ENCODE data around the gene CKLF. TPM values are rescaled to one million over a fixed set of nuclear protein-coding genes. Genes with fewer than 3 reads are reported as not detected.

The CKLF gene
- total RNA-seq, 1 experiment from 2014 or later = 77.1 TPM

- H3K9me2 ChIP-seq (ENCODE audit: insufficient read depth) = no peaks in the 10 kb centered on the region
- H3F3A ChIP-seq (ENCODE audit: insufficient read depth, low read depth) = no peaks in the 10 kb centered on the region
- no peak for TF ChIP-seq CTCF (conservative IDR thresholded peaks at IDR 0.05)
- TF ChIP-seq EZH2 (IDR thresholded peaks at IDR 0.05; ENCODE audit: low read depth) = no peak
- intact Hi-C loops (cut with micrococcal nuclease; ENCODE audit: unreplicated experiment) = loop anchor here (5.0 kb wide), 1 partner anchor 101 kb away; no protein-coding TSS in a partner anchor
- DNase-seq = no peak
- no peaks in the 10 kb centered on the region for H3K36me3 ChIP-seq (ENCODE audit: low read depth)
- no peak overlapping the region for H3K27ac ChIP-seq
- BruUV-seq (replicated peaks) = no TSS peak
- no peaks in the 10 kb centered on the region for H4K20me1 ChIP-seq (ENCODE audit: insufficient read depth)
- no peaks in the 10 kb centered on the region for H3K9me3 ChIP-seq (ENCODE audit: insufficient read depth, low read depth)
- H3K4me3 ChIP-seq = no peak overlapping the region
- no peak overlapping the region for H3K4me2 ChIP-seq
- no peaks in the 10 kb centered on the region for H3K79me2 ChIP-seq (ENCODE audit: low read depth)
- CTCF ChIA-PET = no interaction called here
- no peak overlapping the region for H2AFZ ChIP-seq
- no peaks in the 10 kb centered on the region for H3K4me1 ChIP-seq (replicated peaks; ENCODE audit: insufficient read depth)
- POLR2A ChIA-PET (ENCODE audit: unreplicated experiment) = no interaction called here
- no peaks in the 10 kb centered on the region for H3K27me3 ChIP-seq (ENCODE audit: insufficient read depth, low read depth)
Measured at GRCh38 chr16:66587881-66588600, 35.7 kb downstream of the CKLF start.

GRCh38 chr16:66588981-66589713 is 36.8 kb downstream of the CKLF start:
- H3K9me3 ChIP-seq (ENCODE audit: insufficient read depth, low read depth) = no peaks in the 10 kb centered on the region
- H3K4me2 ChIP-seq = no peak overlapping the region
- no peaks in the 10 kb centered on the region for H3F3A ChIP-seq (ENCODE audit: insufficient read depth, low read depth)
- no peak for TF ChIP-seq EZH2 (IDR thresholded peaks at IDR 0.05; ENCODE audit: low read depth)
- TF ChIP-seq CTCF (conservative IDR thresholded peaks at IDR 0.05) = peak; percentile 57
- H4K20me1 ChIP-seq (ENCODE audit: insufficient read depth) = no peaks in the 10 kb centered on the region
- DNase-seq = peak; percentile 35 to 40
- CTCF ChIA-PET = interaction anchor here (0.7 kb wide), 1 partner anchor 173 kb away, joined by 6 read pairs; no protein-coding TSS in a partner anchor
- H3K4me3 ChIP-seq = no peak overlapping the region
- H3K9me2 ChIP-seq (ENCODE audit: insufficient read depth) = no peaks in the 10 kb centered on the region
- intact Hi-C loops (cut with micrococcal nuclease; ENCODE audit: unreplicated experiment) = loop anchor here (5.0 kb wide), 1 partner anchor 102 kb away; no protein-coding TSS in a partner anchor
- H2AFZ ChIP-seq = no peak overlapping the region
- POLR2A ChIA-PET (ENCODE audit: unreplicated experiment) = no interaction called here
- no peaks in the 10 kb centered on the region for H3K27me3 ChIP-seq (ENCODE audit: insufficient read depth, low read depth)
- no peaks in the 10 kb centered on the region for H3K36me3 ChIP-seq (ENCODE audit: low read depth)
- no TSS peak for BruUV-seq (replicated peaks)
- no peak overlapping the region for H3K27ac ChIP-seq
- no peaks in the 10 kb centered on the region for H3K79me2 ChIP-seq (ENCODE audit: low read depth)
- no peaks in the 10 kb centered on the region for H3K4me1 ChIP-seq (replicated peaks; ENCODE audit: insufficient read depth)

GRCh38 chr16:66590322-66590721 is 37.9 kb downstream of the CKLF start:
- intact Hi-C loops (cut with micrococcal nuclease; ENCODE audit: unreplicated experiment) = no loop called here
- Histone ChIP-seq H3K36me3 (ENCODE audit: low read depth) (no peaks in the 10 kb centered on the region), H3K9me3 (ENCODE audit: insufficient read depth, low read depth) (no peaks in the 10 kb centered on the region), H3K4me3 (no peak overlapping the region), H3F3A (ENCODE audit: insufficient read depth, low read depth) (no peaks in the 10 kb centered on the region), H3K27ac (no peak overlapping the region), H3K79me2 (ENCODE audit: low read depth) (no peaks in the 10 kb centered on the region), H4K20me1 (ENCODE audit: insufficient read depth) (no peaks in the 10 kb centered on the region), H2AFZ (no peak overlapping the region), H3K9me2 (ENCODE audit: insufficient read depth) (no peaks in the 10 kb centered on the region), H3K27me3 (ENCODE audit: insufficient read depth, low read depth) (no peaks in the 10 kb centered on the region), H3K4me2 (no peak overlapping the region), H3K4me1 (replicated peaks; ENCODE audit: insufficient read depth) (no peaks in the 10 kb centered on the region)
- ChIA-PET POLR2A (ENCODE audit: unreplicated experiment) (no interaction called here), CTCF (no interaction called here)
- TF ChIP-seq CTCF (conservative IDR thresholded peaks at IDR 0.05) (no peak), EZH2 (IDR thresholded peaks at IDR 0.05; ENCODE audit: low read depth) (no peak)
- no peak for DNase-seq
- BruUV-seq (replicated peaks) = no TSS peak

Measured in PC-9 (cell line).